AG08395 (cell line): ENCODE results near the gene PRKAA1.
"Not testable (repeated sequence)": the region's sequence is repeated elsewhere in the genome, so short reads cannot be mapped to it uniquely, and the experiment has no call there.

Experiments
- DNase-seq: peaks from one replicate; pipeline ENCODE4 v3.0.0; 2012; ENCODE audit warnings: mixed read lengths, low spot score

PRKAA1 gene

GRCh38 chr5:40825461-40826043 is 27.4 kb upstream of the PRKAA1 start:
- DNase-seq, result not testable (repeated sequence)

DNA sequence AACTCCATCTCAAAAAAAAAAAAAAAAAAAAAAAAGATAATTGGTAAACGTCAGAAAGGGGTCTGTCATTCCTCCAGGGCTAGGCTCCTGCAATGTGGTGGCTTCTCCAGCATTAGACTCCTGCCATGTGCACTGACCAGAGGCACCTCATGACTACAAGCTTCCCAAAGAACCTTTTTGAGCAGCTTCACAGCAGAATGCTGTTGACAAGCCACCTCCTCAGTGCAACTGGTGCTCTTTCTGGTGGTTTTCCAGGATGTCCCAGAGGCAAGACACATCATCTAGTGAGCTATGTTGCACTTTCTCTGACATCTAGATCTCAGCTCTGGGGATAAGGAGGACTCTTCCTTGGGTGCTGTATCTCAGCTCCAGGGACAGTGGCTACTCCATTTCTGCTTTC is 25.3 kb upstream of the PRKAA1 start:
- no peak for DNase-seq

DNA sequence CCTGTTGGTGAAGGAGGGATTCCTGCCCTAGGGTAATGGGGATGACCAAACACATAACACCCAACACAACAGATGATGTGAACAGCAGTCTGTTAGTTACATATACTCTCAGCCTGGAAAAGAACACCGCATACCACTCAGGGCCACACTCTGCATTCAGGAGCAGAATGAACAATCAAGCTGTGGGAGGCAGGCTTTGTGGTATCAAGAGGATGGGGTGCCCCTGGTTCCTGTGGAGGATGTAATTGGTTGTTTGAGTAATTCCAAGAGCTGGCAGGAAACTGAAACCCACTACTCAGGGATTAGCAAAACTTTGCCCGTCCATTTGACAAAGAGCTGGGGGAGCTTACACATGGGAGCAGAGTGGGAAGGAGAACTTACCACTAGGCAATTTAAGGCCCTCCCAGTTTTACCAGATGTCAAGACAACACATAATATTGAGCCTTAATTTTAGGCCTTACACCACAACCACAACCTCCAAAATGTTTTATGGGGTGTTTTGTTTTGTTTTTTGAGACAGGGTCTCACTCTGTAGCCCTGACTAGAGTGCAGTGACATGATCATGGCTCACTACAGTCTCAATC is 15.6 kb upstream of the PRKAA1 start:
- no peak for DNase-seq

GRCh38 chr5:40812125-40812524 is 14.0 kb upstream of the PRKAA1 start:
- DNase-seq, result no peak

GRCh38 chr5:40801771-40802562 is 3.8 kb upstream of the PRKAA1 start:
- no peak for DNase-seq

GRCh38 chr5:40799258-40799657 is 1.1 kb upstream of the PRKAA1 start:
- no peak for DNase-seq

GRCh38 chr5:40798801-40799210 is 632 bp upstream of the PRKAA1 start:
- DNase-seq, result no peak

- peak; percentile 45 for DNase-seq
These were observed 732 bp downstream of the PRKAA1 start for GRCh38 chr5:40797273-40798011.

GRCh38 chr5:40796487-40796889 is 1.7 kb downstream of the PRKAA1 start:
- peak; percentile 38 for DNase-seq

DNA sequence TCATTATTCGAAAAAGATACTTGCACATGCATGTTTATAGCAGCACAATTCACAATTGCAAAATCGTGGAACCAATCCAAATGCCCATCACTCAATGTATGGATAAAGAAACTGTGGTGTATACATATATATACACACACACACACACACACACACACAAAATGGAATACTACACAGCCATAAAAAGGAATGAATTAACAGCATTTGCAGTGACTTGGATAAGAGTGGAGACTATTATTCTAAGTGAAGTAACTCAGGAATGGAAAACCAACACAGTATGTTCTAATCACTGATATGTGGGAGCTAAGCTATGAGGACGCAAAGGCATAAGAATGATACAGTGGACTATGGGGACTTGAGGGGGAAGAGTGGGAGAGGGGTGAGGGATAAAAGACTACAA is 3.3 kb downstream of the PRKAA1 start:
- not testable (repeated sequence) for DNase-seq

- DNase-seq, result not testable (repeated sequence)
These were observed 3.8 kb downstream of the PRKAA1 start for GRCh38 chr5:40794340-40794739.

DNA sequence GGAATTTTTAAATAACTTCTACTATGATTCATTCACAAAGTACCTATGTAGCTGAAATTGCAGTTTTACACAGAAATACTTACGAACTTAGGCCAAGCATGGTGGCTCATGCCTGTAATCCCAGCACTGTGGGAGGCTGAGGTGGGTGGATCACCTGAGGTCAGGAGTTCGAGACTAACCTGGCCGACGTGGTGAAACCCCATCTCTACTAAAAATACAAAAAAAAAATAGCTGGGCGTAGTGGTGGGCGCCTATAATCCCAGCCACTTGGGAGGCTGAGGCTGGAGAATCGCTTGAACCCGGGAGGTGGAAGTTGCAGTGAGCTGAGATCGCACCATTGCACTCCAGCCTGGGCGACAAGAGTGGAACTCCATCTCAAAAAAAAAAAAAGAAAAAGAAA is 5.5 kb downstream of the PRKAA1 start:
- not testable (repeated sequence) for DNase-seq

DNA sequence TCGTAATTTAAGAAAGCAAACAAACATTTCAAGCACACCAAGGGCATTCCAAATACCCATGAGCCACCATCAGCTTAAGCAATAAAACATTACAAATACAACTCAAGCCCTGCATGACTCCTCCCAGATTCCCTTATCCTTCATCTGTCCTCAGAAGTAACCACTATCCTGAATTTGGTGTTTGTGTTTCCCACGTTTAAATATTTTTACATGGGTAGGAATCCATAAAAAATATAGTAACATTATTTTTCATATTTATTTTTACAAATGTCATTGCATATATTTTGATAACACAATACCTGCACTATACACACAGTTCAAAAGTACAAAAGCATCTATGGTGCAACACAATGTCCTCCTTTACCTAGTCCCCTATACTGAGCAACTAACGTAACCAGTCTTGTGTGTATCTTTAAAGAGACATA is 6.4 kb downstream of the PRKAA1 start:
- DNase-seq, result no peak

DNA sequence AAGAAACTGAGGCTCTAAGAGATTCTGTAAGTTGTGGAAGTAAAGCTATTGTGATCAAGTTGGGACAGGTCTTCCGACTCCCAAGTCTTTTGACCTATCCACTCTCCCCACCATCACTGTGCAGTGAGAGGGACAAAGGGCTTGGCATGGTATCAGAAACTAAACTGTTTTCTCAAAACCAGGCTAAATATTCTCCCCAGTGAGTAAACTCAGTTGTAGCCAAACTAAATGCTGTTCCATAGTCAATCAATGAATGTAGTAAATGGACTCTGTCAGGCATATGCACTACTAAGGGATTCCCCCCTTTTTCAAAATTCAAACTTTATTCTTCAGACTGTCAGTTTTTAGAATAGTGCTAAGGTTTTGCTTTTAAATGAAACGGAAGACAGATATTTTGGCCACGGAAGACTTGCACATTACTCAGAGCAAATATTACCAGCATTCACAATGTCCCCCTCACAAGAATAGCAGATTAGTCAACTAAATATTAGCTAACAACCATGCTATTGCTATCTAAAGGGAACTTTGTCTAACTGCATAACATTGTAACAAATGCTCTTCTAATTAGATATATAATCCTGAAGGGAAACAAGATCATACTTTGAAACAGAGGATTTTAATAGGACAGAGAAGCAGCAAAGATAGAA is 7.1 kb downstream of the PRKAA1 start:
- no peak for DNase-seq

- not testable (repeated sequence) for DNase-seq
These were observed 9.2 kb downstream of the PRKAA1 start for GRCh38 chr5:40788941-40789340.

- DNase-seq, result no peak
These were observed 10.2 kb downstream of the PRKAA1 start for GRCh38 chr5:40787986-40788385.

DNA sequence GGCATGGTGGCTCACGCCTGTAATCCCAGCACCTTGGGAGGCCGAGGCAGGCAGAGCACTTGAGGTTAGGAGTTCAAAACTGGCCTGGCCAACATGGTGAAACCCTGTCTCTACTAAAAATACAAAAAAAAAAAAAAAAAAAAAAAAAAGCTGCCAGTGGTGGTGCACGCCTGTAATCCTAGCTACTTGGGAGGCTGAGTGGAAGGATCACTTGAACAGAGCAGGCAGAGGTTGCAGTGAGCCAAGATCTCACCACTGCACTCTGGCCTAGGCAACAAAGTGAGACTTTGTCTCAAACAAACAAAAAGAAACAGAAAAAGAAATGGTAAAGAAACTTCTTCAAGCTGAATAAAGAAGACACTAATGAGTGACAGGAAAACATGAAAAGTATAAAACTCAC is 11.5 kb downstream of the PRKAA1 start:
- not testable (repeated sequence) for DNase-seq

- DNase-seq, result no peak
These were observed 13.3 kb downstream of the PRKAA1 start for GRCh38 chr5:40784916-40785315.

DNA sequence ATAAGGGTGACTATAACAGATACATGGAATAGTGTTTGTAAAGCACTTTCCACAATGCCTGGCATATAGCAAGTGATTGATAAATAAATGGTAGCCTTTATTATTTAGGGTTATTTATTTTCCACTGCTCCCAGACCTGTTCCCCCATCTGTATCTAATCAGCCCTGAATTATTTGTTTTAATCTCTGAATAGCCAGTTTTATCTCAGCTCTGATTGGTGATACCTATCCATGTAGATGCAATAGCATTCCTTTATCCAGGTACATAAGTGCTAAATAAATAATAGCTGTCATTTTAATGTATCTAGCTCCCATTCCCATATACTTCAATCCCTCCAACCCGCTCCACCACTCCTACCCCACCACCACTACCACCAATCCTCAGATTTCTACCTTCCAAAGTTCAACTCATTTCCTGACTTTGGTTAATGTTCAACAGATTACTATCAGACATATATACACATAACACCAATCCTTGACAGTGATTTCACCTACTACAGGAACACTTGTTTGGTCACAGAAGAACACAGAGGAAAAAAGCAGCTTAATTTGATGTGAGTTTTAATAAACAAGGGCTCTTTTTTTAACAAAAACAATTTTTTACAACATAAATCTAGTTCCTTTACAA is 14.0 kb downstream of the PRKAA1 start:
- no peak for DNase-seq

DNA sequence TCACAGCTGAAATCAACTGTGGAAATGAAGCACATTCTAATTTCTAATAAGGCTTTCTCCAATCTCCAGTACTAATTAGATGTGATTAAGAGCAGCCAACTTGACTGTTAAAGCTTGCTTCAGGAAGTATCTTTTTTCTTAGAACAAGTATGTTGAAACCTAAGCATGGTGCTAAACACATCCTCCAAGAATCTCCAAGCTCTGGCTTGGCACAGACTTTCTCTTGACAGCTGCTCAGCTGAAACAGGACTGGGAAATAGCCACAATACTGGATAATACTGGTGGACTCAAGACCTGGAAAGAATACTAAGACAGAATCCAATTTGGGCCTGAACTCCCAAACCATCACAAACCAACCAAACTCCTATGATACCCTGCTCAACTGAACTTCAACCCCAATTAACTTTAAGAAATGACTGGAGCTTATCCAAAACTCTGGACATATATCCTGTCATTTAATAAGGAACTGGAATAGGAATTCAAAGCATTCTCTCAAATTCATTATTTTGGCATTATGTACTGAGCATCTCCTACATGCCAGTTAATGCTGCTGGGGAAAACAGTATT is 16.2 kb downstream of the PRKAA1 start:
- DNase-seq, result peak; percentile 56

GRCh38 chr5:40780858-40781257 is 17.3 kb downstream of the PRKAA1 start:
- no peak for DNase-seq
